Right kidney (tissue), 1 donor: Measurements from ENCODE around the gene ETNPPL.
"Not testable (repeated sequence)": the region's sequence is repeated elsewhere in the genome, so short reads cannot be mapped to it uniquely, and the experiment has no call there.

Experiments
- DNase-seq: peaks from one replicate; pipeline ENCODE4 v3.0.0-alpha.2; 2016

The ETNPPL gene

DNA sequence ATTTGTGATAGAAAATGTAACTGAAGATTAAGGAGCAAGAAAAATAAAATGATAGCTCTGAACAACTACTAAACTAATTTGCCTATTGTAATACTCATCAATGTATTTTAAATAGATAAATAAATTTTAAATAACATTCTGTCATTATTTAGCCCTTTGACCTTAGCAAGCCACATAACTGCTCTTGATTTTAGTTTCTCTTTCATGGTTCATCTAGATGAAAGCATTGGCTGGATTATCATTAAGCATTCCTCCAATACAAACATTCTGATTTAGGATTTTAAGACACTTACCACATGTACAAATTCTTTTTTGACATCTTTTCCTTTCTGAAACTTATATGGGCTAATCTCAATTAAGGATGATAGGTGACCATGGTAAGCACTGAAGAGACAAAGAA is 8.5 kb downstream of the ETNPPL start:
- DNase-seq = no peak

- DNase-seq = no peak
Observed at GRCh38 chr4:108751321-108751720, 11.5 kb downstream of the ETNPPL start.

DNA sequence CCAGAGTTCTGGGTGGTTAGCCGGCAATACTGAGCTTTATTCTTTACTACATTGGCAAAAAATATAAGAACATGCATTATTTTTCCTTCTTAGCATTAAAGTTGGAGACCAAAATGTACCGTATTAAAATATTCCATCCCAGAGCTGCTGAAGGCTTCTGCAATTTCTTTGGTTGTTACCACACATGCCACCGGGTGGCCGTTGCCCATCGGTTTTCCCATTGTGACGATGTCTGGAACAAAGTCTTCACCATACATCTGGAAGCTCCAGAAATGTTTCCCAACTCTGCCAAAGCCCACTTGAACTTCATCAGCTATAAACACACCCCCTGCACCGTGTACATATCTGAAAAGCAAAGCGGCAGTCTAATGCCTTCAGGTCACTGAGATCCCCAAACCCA is 13.7 kb downstream of the ETNPPL start:
- DNase-seq = no peak

- no peak for DNase-seq
Observed at GRCh38 chr4:108746511-108746910, 16.3 kb downstream of the ETNPPL start.

- no peak for DNase-seq
Observed at GRCh38 chr4:108744307-108744706, 18.5 kb downstream of the ETNPPL start.

DNA sequence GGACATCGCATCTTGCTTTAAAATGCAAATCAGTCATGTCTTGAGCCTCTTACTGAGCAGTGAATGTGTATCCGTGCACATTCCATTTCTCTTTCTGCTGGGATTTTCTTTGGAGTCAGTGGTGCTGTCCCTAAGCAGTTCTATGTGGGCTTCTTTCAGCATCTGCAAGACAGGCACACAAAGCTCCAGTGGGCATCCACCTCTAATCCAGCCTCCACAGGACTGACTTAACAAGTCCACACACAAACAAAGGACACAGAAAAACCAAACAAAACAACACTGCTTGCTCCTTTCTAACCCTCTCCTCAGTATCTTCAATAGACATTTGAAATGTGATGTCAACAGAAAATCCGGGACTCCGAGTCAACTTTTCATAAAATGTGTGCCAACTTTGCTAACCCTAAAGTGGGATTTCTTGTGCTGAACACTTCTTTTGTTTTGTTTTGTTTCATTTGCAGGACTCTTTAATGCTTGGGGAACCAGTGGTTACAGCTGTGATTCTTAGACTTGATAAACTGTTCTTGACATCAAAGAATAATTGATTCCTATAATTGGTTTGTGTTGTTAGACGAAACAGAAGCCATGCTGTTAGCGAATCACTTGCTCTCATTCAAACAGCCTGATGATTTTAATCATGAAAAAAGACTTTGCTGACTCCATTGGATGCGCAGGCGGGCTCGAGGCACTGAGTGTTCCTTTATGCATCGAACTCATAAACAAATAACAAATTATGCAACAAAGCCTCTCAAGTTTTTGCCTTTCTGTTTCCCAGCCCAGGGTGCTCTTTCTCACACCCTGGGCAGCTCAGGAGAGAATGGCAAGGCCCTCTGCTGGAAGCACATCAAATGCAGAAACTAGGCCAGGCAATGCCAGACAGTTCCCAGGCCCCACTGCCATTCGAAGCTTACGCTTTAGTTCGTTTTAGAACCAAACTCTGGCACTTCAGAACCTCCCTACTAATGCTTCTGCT is 20.1 kb downstream of the ETNPPL start:
- DNase-seq = no peak

DNA sequence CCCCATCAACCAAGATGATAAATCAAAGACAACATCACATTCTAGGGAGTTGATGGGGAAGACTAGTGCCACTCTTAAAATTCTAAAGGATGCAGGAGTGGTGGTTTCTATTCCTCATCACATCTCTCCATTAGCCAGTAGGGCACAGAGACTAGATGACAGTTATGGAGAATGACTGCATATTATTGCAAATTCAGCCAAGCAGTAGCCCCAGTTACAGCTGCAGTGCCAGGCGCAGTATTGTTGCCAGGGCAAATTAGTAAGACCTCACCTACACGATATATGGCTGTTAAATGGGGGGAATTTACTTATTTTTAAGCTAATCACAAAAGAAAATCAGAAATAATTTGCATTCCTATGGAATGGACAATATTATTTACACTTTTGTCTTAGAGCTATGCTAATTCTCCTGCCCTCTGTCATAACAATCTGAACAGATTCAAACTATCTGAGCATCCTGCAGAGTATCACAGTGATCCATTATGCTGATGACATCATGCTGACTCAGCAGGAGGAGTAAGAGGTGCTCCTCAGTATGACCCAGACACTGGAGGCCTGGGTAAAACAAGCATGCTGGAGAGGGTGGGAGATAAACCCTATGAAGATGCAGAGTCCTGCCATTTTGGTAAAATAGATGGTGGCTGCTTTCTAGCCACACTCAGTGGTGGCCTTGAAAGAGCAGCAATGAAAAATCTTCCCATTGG is 24.7 kb downstream of the ETNPPL start:
- no peak for DNase-seq

GRCh38 chr4:108731006-108731405 is 31.8 kb downstream of the ETNPPL start:
- no peak for DNase-seq

GRCh38 chr4:108730579-108730978 is 32.3 kb downstream of the ETNPPL start:
- no peak for DNase-seq

GRCh38 chr4:108729731-108730130 is 33.1 kb downstream of the ETNPPL start:
- DNase-seq = no peak

DNA sequence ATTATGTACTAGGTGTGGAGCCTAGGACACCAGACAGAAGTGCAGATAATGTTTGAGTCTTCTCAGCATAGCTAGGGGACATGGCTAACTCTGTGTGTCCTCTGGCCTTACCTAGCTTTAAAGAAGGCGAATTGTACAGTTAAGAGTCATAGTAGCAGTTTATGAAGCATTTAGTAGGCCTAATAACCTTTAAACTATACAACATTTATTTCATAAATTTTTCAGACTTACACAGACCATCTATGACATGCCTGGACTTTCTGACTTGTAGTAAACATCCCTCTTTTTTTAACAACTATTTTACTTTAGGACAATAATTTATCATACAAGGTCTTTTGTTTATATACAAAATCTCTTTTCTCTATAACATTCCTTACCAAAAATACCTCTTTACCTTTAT is 37.4 kb downstream of the ETNPPL start:
- DNase-seq = no peak

GRCh38 chr4:108717386-108717785 is 45.5 kb downstream of the ETNPPL start:
- DNase-seq = no peak

- no peak for DNase-seq
Observed at GRCh38 chr4:108716340-108716739, 46.5 kb downstream of the ETNPPL start.

- no peak for DNase-seq
Observed at GRCh38 chr4:108714880-108715279, 48.0 kb downstream of the ETNPPL start.

DNA sequence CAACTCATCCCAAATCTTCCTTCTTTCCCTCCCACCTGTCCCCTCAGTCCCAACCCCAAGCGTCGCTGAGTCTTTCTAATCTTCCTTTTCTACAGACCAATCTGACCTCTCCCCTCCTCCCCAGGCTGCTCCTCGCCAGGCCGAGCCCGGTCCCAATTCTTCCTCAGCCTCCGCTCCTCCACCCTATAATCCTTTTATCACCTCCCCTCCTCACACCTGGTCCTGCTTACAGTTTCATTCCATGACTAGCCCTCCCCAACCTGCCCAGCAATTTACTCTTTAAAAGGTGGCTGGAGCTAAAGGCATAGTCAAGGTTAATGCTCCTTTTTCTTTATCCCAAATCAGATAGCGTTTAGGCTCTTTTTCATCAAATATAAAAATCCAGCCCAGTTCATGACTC is 52.3 kb downstream of the ETNPPL start:
- DNase-seq = not testable (repeated sequence)

- DNase-seq = no peak
Observed at GRCh38 chr4:108709722-108710121, 53.1 kb downstream of the ETNPPL start.

- DNase-seq = no peak
Observed at GRCh38 chr4:108709234-108709633, 53.6 kb downstream of the ETNPPL start.

DNA sequence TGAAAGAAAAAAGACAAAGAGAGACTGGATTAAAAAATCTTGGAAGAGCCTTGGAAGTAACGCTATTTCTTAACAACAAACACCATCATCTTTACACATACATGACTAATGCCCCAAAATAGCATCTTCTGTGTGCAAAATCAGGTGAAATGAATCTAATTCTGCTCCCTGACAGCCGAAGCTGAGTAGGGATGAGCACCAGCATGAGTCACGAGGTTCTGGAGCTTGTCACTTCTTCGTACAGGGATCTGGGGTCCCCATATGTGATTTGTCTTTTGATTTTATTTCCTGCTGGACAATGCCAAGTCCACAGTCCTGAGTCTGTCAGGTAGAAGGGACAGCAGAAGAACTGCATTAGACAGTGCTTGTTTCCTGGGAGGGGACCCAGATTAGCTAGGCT is 56.6 kb downstream of the ETNPPL start:
- no peak for DNase-seq

DNA sequence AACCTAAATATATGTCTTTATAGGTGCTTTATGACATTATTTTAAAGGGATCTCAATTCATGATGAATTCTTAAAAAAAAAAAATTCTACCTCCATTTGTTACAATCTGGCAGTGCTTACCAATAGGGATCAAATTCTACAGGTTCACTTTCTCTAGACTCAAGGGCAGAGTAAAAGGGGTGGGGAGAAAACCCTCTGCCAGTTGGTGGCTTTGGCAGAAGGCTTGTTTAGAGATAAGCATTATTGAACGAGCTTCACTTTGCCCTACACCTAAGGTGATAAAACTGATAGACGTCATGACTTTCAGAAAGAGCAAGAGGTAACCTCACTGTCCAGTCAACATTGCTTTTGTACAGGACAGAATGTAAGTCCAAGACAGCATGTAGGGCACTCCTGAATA is 58.9 kb downstream of the ETNPPL start:
- no peak for DNase-seq

GRCh38 chr4:108703370-108703769 is 59.5 kb downstream of the ETNPPL start:
- DNase-seq = no peak

DNA sequence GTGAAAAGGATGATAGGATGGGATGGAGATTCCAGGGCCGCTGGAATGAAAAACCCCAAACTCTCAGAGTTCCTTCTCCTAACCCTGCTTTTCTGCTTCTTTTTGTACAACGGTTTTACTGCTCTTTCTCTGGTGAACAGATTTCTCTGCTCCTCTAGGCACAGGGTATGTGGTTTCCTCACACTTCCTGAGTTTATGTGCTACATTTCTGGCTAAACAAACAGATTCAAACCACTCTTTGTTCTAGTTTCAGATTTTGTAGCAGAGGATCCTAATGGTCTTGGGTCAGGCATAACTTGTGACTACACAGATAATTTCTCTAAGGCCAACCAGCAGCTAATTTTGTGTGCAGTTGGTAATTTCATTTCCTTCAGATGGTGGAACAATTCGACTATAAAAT is 59.9 kb downstream of the ETNPPL start:
- no peak for DNase-seq

- no peak for DNase-seq
Observed at GRCh38 chr4:108700081-108700757, 62.6 kb downstream of the ETNPPL start.

- DNase-seq = no peak
Observed at GRCh38 chr4:108696160-108696559, 66.7 kb downstream of the ETNPPL start.
